Measurements from ENCODE around the gene OR51I1.

The OR51I1 gene

GRCh38 chr11:5394091-5394490 lies 47.2 kb downstream of the OR51I1 start:
- H3K27ac ChIP-seq, result no peak overlapping the region
- POLR2A ChIA-PET (ENCODE audit: low non-redundant PET), result no interaction called here
- DNase-seq (ENCODE audit: low spot score), result no peak
- CTCF ChIA-PET, result interaction anchor here (0.7 kb wide), 1 partner anchor 1675 kb away, joined by 3 read pairs; no protein-coding TSS in a partner anchor
- TF ChIP-seq CTCF (conservative IDR thresholded peaks at IDR 0.05; ENCODE audit: low read depth), result no peak
